SK-N-SH (cell line): ENCODE measurements around the gene MAOA. TPM values are rescaled to one million over a fixed set of nuclear protein-coding genes. Genes with fewer than 3 reads are reported as not detected.

Experiments used
- CTCF ChIA-PET: fragments of 300-600, 350-600 bp; formaldehyde crosslinking; extraction: SDS; loops from one replicate; lab custom pipeline; 2021; lab: Yijun Ruan, JAX
- POLR2A ChIA-PET: fragments of 350-600 bp; sonication (Branson Sonifier 250); formaldehyde crosslinking; extraction: SDS; loops from one replicate; lab custom pipeline; 2020; ENCODE audit warnings: antibody characterized with exemption, inconsistent platforms; lab: Yijun Ruan, JAX
- DNase-seq: peaks from one replicate; pipeline ENCODE4 v3.0.0; 2012
- H2AFZ ChIP-seq: fragments of 200-600 bp; sonication (generic); 2 replicates; pipeline ENCODE4 v1.8.1; 2016; ENCODE audit warnings: antibody characterized with exemption, mild to moderate bottlenecking, low read depth
- H3F3A ChIP-seq: fragments of 200-600 bp; sonication (generic); replicated peaks from 2 replicates; pipeline ENCODE3; 2016; ENCODE audit warnings: antibody characterized with exemption, mild to moderate bottlenecking; ENCODE audit not compliant: insufficient read depth
- H3K27ac ChIP-seq, 2 experiments: fragments of 200-500 bp in 1 of 2; fragments of 200-600 bp in 1 of 2; sonication (Bioruptor generic) in 1 of 2; sonication (generic), shearing (Covaris generic) in 1 of 2; 2 replicates each; pipeline versions ENCODE4 v1.5.1 to v1.6.1; 2014 to 2016; ENCODE audit warnings: low read depth in 2 of 2, inconsistent platforms in 1 of 2, low read length in 1 of 2, mild to moderate bottlenecking in 1 of 2, mixed read lengths in 1 of 2
- H3K27me3 ChIP-seq: fragments of 200-600 bp; sonication (generic), shearing (Covaris generic); 2 replicates; pipeline ENCODE4 v1.6.1; 2016; ENCODE audit warnings: mixed run types; ENCODE audit not compliant: insufficient read depth
- H3K36me3 ChIP-seq, 2 experiments: fragments of 200-500 bp in 1 of 2; fragments of 200-600 bp in 1 of 2; sonication (Bioruptor generic) in 1 of 2; sonication (generic) in 1 of 2; replicated peaks in 1 of 2; 2 replicates each; pipeline versions ENCODE3 to v1.5.1; 2014 to 2016; ENCODE audit warnings: low read length in 1 of 2, mild to moderate bottlenecking in 1 of 2; ENCODE audit not compliant: insufficient read depth in 2 of 2, control insufficient read depth in 1 of 2
- H3K4me1 ChIP-seq, 2 experiments: fragments of 200-500 bp in 1 of 2; fragments of 200-600 bp in 1 of 2; sonication (Bioruptor generic) in 1 of 2; sonication (generic), shearing (Covaris generic) in 1 of 2; 2 replicates each; pipeline versions ENCODE4 v1.5.1 to v1.6.1; 2014 to 2016; ENCODE audit warnings: low read depth in 1 of 2, low read length in 1 of 2, mixed run types in 1 of 2; ENCODE audit not compliant: insufficient read depth in 2 of 2, control insufficient read depth in 1 of 2
- H3K4me2 ChIP-seq: fragments of 200-600 bp; sonication (generic), shearing (Covaris generic); 2 replicates; pipeline ENCODE4 v1.6.1; 2017; ENCODE audit warnings: mixed run types
- H3K4me3 ChIP-seq, 2 experiments: fragments of 200-500 bp in 1 of 2; fragments of 200-600 bp in 1 of 2; sonication (Bioruptor generic) in 1 of 2; sonication (generic), shearing (Covaris generic) in 1 of 2; 2 replicates each; pipeline versions ENCODE4 v1.5.1 to v1.8.1; 2014 to 2016; ENCODE audit warnings: low read depth in 2 of 2, inconsistent platforms in 1 of 2, low read length in 1 of 2, mild to moderate bottlenecking in 1 of 2, mixed read lengths in 1 of 2, moderate library complexity in 1 of 2
- H3K79me2 ChIP-seq: fragments of 200-600 bp; sonication (generic); 2 replicates; pipeline ENCODE4 v1.8.1; 2017; ENCODE audit warnings: mild to moderate bottlenecking; ENCODE audit not compliant: insufficient read depth
- H3K9ac ChIP-seq: fragments of 200-600 bp; sonication (generic); 2 replicates; pipeline ENCODE4 v1.6.1; 2017; ENCODE audit warnings: mixed run types
- H3K9me2 ChIP-seq: fragments of 200-600 bp; sonication (generic); 2 replicates; pipeline ENCODE4 v1.6.1; 2017; ENCODE audit warnings: mixed run types
- H3K9me3 ChIP-seq: fragments of 200-600 bp; sonication (generic); 2 replicates; pipeline ENCODE4 v1.6.1; 2017; ENCODE audit warnings: mixed run types, mild to moderate bottlenecking, moderate library complexity
- H4K20me1 ChIP-seq: fragments of 200-600 bp; sonication (generic); 2 replicates; pipeline ENCODE4 v1.6.1; 2017; ENCODE audit warnings: mild to moderate bottlenecking, mixed run types; ENCODE audit not compliant: insufficient read depth
- CHD2 ChIP-seq: fragments of 150-350 bp; IDR thresholded peaks from 2 replicates; pipeline ENCODE4 v1.6.1; 2018; ENCODE audit warnings: low read length; ENCODE audit not compliant: partially characterized antibody
- FOSL2 ChIP-seq: IDR thresholded peaks from 2 replicates; pipeline ENCODE4 v1.4.0; 2012; ENCODE audit warnings: low read depth, mild to moderate bottlenecking, moderate library complexity, borderline replicate concordance
- FOXJ3 ChIP-seq: sonication (generic); formaldehyde crosslinking; IDR thresholded peaks from 2 replicates; pipeline ENCODE4 v1.5.1; 2020; ENCODE audit warnings: mild to moderate bottlenecking, missing genetic modification reagents
- FOXM1 ChIP-seq: IDR thresholded peaks from 2 replicates; pipeline ENCODE4 v1.4.0; 2012; ENCODE audit warnings: low read depth, mild to moderate bottlenecking
- GATA2 ChIP-seq: sonication (generic); formaldehyde crosslinking; IDR thresholded peaks from 2 replicates; pipeline ENCODE4 v1.5.0; 2020; ENCODE audit warnings: mild to moderate bottlenecking, missing genetic modification reagents
- JUND ChIP-seq: IDR thresholded peaks from 2 replicates; pipeline ENCODE4 v1.4.0; 2012
- MEF2A ChIP-seq: IDR thresholded peaks from 2 replicates; pipeline ENCODE4 v1.4.0; 2012; ENCODE audit warnings: low read depth, borderline replicate concordance
- POLR2AphosphoS5 ChIP-seq: IDR thresholded peaks from 2 replicates; pipeline ENCODE4 v1.6.1; 2012; ENCODE audit warnings: low read depth, low read length
- RAD21 ChIP-seq: IDR thresholded peaks from 2 replicates; pipeline ENCODE4 v1.6.1; 2012; ENCODE audit warnings: mild to moderate bottlenecking, low read length
- RCOR1 ChIP-seq: fragments of 150-350 bp; IDR thresholded peaks from 2 replicates; pipeline ENCODE4 v1.6.1; 2017; ENCODE audit warnings: antibody characterized with exemption, low read length
- RFX5 ChIP-seq: IDR thresholded peaks from 2 replicates; pipeline ENCODE4 v1.6.1; 2012; ENCODE audit warnings: mild to moderate bottlenecking, improper control_type of control experiment, low read length
- RXRA ChIP-seq: IDR thresholded peaks from 2 replicates; pipeline ENCODE4 v1.4.0; 2012; ENCODE audit warnings: low read depth, mild to moderate bottlenecking, borderline replicate concordance
- SIN3A ChIP-seq: IDR thresholded peaks from 2 replicates; pipeline ENCODE4 v1.6.1; 2012; ENCODE audit warnings: low read depth, mild to moderate bottlenecking, low read length, moderate library complexity, borderline replicate concordance
- TCF12 ChIP-seq: IDR thresholded peaks from 2 replicates; pipeline ENCODE4 v1.4.0; 2012
- YY1 ChIP-seq: IDR thresholded peaks from 2 replicates; pipeline ENCODE4 v1.4.0; 2012; ENCODE audit warnings: low read depth, mild to moderate bottlenecking
- WGBS: methylation state at CpG from one replicate; pipeline ENCODE4 v1.1.6; 2017; ENCODE audit warnings: low lambda C conversion rate; 5-methylcytosine and 5-hydroxymethylcytosine counted together
- polyA plus RNA-seq, 3 experiments: library from polyadenylated mRNA; depleted of rRNA; stranded (reverse); fragments of >200 nt; gene quantifications; 2 replicates each; pipeline ENCODE4 v1.2.3, GENCODE V29; 2012
- TF ChIP-seq, protein P1 (sequence below): IDR thresholded peaks from 2 replicates; pipeline ENCODE4 v1.4.0; 2012; ENCODE audit warnings: low read depth, borderline replicate concordance
- TF ChIP-seq, protein P2 (sequence below): IDR thresholded peaks from 2 replicates; pipeline ENCODE4 v1.6.1; 2012; ENCODE audit warnings: mild to moderate bottlenecking, low read depth, low read length, moderate library complexity
- TF ChIP-seq, protein P3 (sequence below): IDR thresholded peaks from 2 replicates; pipeline ENCODE4; 2012
- TF ChIP-seq, protein P4 (sequence below): fragments of 200-600 bp; sonication (generic); IDR thresholded peaks from 2 replicates; pipeline ENCODE4 v1.6.1; 2017; ENCODE audit warnings: antibody characterized with exemption, mild to moderate bottlenecking, moderate library complexity
- TF ChIP-seq, protein P5 (sequence below): IDR thresholded peaks from 2 replicates; pipeline ENCODE4 v1.4.0; 2012; ENCODE audit warnings: low read depth
- TF ChIP-seq, protein P6 (sequence below): fragments of 150-350 bp; IDR thresholded peaks from 2 replicates; pipeline ENCODE4 v1.6.1; 2017; ENCODE audit warnings: antibody characterized with exemption, low read length, low read depth, borderline replicate concordance

Gene MAOA
- polyA plus RNA-seq, 1 of the 3 experiments (the other 2 are of a cell fraction): 0.31 TPM

DNA sequence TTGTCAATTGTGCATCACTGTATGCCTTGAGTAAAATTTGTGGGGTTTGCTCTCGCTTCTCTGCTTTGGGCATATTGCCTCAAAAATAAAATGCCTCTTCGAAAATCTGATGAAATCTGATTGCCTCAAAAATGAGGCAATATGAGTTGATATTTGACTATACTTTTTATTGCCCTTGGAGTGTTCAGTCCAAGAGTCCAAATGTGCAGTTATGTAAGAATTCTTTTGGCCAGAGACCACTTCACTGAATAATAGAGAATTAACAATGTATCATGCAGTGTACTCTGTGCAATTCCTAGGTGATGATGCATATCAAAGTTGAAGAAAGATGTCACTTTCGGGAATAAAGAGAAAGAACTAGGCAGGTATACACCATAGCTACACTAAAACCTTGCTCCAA is 8.6 kb downstream of the MAOA start:
- H3K79me2 ChIP-seq: no peaks in the 10 kb centered on the region
- WGBS: 24% methylated on average over 3 of the region's 3 CpGs
- no peaks in the 10 kb centered on the region for H3K9me2 ChIP-seq
- H3K36me3 ChIP-seq: no peaks in the 10 kb centered on the region
- ChIA-PET CTCF (no interaction called here), POLR2A (no interaction called here)
- TF ChIP-seq RCOR1 (no peak), TCF12 (no peak), RAD21 (no peak), RFX5 (no peak), RXRA (no peak), FOSL2 (no peak), FOXJ3 (CRISPR knock-in tag) (no peak), SIN3A (no peak), MEF2A (no peak), JUND (no peak)
- TF ChIP-seq, protein P1, sequence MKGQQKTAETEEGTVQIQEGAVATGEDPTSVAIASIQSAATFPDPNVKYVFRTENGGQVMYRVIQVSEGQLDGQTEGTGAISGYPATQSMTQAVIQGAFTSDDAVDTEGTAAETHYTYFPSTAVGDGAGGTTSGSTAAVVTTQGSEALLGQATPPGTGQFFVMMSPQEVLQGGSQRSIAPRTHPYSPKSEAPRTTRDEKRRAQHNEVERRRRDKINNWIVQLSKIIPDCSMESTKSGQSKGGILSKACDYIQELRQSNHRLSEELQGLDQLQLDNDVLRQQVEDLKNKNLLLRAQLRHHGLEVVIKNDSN: no peak
- TF ChIP-seq, protein P2, sequence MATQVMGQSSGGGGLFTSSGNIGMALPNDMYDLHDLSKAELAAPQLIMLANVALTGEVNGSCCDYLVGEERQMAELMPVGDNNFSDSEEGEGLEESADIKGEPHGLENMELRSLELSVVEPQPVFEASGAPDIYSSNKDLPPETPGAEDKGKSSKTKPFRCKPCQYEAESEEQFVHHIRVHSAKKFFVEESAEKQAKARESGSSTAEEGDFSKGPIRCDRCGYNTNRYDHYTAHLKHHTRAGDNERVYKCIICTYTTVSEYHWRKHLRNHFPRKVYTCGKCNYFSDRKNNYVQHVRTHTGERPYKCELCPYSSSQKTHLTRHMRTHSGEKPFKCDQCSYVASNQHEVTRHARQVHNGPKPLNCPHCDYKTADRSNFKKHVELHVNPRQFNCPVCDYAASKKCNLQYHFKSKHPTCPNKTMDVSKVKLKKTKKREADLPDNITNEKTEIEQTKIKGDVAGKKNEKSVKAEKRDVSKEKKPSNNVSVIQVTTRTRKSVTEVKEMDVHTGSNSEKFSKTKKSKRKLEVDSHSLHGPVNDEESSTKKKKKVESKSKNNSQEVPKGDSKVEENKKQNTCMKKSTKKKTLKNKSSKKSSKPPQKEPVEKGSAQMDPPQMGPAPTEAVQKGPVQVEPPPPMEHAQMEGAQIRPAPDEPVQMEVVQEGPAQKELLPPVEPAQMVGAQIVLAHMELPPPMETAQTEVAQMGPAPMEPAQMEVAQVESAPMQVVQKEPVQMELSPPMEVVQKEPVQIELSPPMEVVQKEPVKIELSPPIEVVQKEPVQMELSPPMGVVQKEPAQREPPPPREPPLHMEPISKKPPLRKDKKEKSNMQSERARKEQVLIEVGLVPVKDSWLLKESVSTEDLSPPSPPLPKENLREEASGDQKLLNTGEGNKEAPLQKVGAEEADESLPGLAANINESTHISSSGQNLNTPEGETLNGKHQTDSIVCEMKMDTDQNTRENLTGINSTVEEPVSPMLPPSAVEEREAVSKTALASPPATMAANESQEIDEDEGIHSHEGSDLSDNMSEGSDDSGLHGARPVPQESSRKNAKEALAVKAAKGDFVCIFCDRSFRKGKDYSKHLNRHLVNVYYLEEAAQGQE: no peak
- no peaks in the 10 kb centered on the region for H3K27me3 ChIP-seq
- no peaks in the 10 kb centered on the region; a peak in 1 of 4 replicates for H3K4me1 ChIP-seq
- H3K27ac ChIP-seq: no peak overlapping the region
- H3K4me2 ChIP-seq: no peak overlapping the region
- no peak overlapping the region for H3K9ac ChIP-seq
- H3K9me3 ChIP-seq: no peaks in the 10 kb centered on the region
- DNase-seq: no peak
- H3F3A ChIP-seq: no peaks in the 10 kb centered on the region
- H3K4me3 ChIP-seq: no peak overlapping the region
- H4K20me1 ChIP-seq: no peaks in the 10 kb centered on the region
- no peak overlapping the region for H2AFZ ChIP-seq

DNA sequence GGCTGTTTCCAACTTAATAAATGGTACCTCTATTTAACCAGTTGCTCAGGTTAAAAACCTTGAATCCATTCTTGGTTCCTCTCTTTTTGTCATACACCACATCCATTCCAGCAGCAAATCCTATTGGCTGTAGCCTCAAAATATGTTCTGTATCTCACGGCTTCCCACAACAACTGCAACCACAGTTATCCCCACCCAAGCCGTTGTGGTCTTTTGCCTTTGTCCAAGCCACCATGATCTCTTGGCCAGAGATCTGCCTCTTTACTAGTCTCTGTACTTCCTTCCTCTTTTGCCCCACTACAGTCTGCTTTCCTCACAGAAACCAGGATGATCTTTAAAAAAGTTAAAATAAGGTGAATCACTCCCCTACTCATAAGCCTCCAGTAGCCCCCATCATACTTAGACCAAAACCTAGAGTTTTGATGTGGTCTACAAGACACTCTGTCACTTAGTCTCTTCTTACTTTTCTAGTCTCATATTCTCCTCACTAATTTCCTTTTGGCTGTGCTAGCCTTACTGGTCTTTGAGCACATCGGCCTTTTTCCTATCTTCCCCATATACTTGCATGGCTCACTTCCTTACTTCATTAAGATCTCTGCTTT is 10.3 kb downstream of the MAOA start:
- WGBS: 40% methylated on average over 3 of the region's 3 CpGs
- ChIA-PET CTCF (no interaction called here), POLR2A (no interaction called here)
- no peak for DNase-seq
- Histone ChIP-seq H3K4me3 (no peak overlapping the region), H3K79me2 (no peaks in the 10 kb centered on the region), H3K36me3 (no peaks in the 10 kb centered on the region), H3F3A (no peaks in the 10 kb centered on the region), H3K9me3 (no peaks in the 10 kb centered on the region), H3K4me2 (no peak overlapping the region), H3K27me3 (no peaks in the 10 kb centered on the region), H3K4me1 (no peaks in the 10 kb centered on the region), H4K20me1 (no peaks in the 10 kb centered on the region), H3K9ac (no peak overlapping the region), H3K9me2 (no peaks in the 10 kb centered on the region), H3K27ac (no peak overlapping the region), H2AFZ (no peak overlapping the region)
- TF ChIP-seq YY1: no peak
- no peak for TF ChIP-seq CHD2
- TF ChIP-seq GATA2: no peak
- TF ChIP-seq SIN3A: no peak
- TF ChIP-seq, protein P3, sequence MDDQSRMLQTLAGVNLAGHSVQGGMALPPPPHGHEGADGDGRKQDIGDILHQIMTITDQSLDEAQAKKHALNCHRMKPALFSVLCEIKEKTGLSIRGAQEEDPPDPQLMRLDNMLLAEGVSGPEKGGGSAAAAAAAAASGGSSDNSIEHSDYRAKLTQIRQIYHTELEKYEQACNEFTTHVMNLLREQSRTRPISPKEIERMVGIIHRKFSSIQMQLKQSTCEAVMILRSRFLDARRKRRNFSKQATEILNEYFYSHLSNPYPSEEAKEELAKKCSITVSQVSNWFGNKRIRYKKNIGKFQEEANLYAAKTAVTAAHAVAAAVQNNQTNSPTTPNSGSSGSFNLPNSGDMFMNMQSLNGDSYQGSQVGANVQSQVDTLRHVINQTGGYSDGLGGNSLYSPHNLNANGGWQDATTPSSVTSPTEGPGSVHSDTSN: no peak
- no peak for TF ChIP-seq POLR2AphosphoS5
- TF ChIP-seq, protein P4, sequence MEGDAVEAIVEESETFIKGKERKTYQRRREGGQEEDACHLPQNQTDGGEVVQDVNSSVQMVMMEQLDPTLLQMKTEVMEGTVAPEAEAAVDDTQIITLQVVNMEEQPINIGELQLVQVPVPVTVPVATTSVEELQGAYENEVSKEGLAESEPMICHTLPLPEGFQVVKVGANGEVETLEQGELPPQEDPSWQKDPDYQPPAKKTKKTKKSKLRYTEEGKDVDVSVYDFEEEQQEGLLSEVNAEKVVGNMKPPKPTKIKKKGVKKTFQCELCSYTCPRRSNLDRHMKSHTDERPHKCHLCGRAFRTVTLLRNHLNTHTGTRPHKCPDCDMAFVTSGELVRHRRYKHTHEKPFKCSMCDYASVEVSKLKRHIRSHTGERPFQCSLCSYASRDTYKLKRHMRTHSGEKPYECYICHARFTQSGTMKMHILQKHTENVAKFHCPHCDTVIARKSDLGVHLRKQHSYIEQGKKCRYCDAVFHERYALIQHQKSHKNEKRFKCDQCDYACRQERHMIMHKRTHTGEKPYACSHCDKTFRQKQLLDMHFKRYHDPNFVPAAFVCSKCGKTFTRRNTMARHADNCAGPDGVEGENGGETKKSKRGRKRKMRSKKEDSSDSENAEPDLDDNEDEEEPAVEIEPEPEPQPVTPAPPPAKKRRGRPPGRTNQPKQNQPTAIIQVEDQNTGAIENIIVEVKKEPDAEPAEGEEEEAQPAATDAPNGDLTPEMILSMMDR: no peak
- TF ChIP-seq MEF2A: no peak
- TF ChIP-seq, protein P5, sequence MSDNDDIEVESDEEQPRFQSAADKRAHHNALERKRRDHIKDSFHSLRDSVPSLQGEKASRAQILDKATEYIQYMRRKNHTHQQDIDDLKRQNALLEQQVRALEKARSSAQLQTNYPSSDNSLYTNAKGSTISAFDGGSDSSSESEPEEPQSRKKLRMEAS: no peak
- no peak for TF ChIP-seq RCOR1
- TF ChIP-seq FOXM1: no peak
- TF ChIP-seq, protein P6, sequence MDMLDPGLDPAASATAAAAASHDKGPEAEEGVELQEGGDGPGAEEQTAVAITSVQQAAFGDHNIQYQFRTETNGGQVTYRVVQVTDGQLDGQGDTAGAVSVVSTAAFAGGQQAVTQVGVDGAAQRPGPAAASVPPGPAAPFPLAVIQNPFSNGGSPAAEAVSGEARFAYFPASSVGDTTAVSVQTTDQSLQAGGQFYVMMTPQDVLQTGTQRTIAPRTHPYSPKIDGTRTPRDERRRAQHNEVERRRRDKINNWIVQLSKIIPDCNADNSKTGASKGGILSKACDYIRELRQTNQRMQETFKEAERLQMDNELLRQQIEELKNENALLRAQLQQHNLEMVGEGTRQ: no peak
